CD4-positive, alpha-beta T cell treated with Interleukin-6 at 100 ng/mL for 8 hours (primary cell): ENCODE results near the gene RASIP1.

ENCODE experiments used
- DNase-seq: peaks from one replicate; pipeline ENCODE4 v3.0.0-alpha.2; 2020; ENCODE audit warnings: mixed read lengths, low spot score

Gene RASIP1

DNA sequence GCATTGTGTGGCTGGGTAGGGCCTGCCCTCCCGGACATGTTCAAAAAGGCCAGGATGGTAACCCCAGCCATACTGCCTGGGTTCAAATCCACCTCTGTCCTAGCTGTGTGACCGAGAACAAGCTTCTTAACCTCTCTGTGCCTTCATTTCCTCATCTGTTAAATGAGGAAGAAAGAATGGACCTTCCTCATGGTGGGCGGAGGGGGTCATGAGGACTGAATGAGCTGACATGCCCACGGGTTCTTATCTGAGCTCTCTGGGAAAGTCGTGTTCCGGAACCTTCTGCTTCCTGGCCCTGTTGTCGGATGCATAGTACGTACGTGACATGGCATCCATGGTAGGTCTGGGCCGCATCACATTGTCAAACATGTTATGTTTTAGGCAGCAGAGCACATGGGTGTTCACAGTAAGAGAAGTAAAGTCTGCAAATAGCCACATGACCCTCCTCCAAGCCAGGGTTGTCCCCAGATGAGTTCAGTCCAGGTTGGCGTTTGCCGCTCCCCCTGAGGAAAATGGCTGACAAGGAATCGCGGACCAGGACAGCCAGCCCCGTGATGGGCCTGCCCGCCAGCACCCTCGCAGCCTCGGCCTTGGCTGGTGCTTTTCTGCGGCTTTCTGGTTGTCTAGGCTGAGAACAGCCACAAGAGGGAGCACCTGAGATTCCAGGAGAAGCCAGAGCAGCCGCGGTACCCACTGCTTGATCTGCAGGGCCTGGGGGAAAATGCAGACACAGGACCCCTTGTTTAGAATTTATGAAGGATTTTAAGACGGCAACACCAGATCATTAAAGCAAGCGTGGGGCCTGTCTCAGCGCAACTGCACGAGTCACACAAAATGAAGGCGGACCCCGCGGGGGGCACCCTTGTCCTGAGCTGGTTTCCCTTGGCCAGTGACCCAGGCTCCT is 65.2 kb downstream of the RASIP1 start:
- peak; percentile 76 for DNase-seq

DNA sequence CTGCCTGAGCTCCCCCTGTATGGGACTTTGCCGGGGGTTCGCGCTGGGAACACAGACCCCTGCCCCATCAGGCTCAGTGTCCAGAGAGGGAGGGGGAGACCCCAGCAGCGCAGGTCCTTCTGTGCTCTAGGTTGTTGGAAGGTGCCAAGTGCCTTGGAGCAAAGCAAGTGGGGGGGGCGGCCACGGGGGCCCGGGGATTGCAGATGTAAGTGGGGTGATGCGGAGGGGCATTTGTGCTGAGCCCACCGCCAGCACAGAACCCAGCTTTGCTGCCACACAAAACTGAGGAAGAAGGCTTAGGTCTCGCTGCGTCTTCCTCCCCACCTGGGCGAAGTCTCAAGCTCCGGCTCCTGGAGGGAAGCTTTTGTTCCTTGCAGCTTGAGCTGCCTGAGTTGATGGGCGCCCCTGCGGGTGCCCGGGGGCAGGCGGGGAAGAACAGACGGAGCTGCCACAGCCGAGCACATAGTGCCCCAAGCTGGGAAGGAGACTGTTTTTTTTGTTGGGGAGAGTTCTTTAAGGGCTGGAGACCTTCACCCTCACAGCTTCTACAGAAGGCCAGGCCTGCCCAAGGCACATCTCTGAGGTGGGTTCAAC is 66.1 kb downstream of the RASIP1 start:
- DNase-seq: no peak

DNA sequence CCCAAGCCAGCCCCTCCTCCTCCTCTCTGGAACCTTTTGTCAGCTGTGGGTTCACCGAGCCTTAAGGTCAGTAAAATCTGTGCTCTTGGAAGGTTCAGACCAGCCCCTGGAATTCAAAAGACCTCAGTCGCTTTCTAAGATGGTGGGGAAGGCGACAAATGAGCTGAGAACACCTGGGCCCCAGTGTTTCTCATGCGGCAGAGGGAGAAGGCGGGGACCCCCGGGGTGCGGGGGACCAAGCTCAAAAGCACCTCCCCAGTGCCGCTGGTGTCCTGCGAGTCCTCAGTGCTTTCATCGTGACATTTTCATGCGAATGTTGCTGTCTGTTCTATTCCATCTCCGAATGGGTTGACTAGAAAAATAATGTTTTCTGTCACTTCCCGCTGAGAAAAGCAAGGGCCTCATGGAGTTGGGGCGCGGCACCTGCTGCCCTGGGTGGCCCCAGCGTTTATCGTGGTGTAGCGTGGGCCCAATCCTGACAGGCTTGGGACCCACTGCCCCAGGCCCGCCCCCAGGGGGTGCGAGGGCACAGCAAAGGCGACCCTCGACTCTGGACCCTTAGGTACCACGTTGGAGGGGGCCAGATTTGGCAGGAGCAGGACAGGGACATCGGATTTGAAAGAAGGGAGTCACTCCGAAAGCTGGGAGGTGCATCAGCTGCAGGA is 66.8 kb downstream of the RASIP1 start:
- DNase-seq: no peak

DNA sequence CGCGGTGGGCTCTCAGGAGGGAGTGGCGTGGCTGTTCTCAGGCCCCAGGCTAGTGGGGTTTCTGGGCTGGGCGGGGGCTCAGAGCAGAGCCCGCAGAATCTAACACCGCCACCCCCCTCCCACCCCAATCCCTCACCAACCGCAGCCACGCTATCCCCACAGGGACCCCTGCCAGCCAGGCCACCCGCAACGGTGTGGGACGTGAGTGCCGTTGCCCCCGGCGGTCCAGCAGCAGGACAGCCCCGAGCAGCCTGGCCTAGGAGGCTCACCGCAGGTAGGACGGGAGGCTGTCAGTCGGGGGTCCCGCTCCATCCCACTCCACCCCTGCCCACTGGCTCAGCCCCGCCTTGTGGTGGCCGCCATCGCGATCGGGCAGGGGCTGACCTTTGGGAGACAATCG is 67.4 kb downstream of the RASIP1 start, which contains the start of gene NTN5:
NTN5 (minus strand) TSS at position 24 of the 400 bp plus-strand sequence. CDS start 2,031 bp downstream, outside the sequence.
- DNase-seq: no peak

DNA sequence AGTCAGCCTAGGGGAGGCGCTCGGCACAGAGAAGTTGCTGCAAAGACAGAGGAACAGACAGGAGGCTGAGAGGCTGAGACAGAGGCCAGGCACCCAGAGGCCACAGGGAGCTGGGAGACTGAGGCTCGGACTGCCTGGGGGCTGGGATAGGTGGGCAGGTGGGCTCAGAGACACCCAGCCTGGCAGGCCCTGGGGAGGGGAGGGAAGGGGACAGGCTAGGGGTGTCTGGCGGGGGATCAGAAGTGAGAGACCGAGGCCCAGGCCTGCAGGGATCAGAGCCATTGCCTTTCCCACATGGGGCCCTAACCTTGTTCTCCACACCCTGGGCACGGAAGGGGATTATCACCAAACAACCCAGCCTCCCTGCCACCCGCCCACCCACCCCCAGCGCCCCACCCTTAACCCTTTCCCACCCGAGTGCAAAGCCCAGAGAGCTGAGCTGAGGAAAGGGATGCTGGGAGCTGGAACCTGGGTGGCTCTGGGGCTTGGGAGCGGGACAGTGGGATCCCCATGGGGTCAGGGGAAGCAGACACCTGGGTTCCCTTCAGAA is 68.9 kb downstream of the RASIP1 start:
- DNase-seq: no peak

DNA sequence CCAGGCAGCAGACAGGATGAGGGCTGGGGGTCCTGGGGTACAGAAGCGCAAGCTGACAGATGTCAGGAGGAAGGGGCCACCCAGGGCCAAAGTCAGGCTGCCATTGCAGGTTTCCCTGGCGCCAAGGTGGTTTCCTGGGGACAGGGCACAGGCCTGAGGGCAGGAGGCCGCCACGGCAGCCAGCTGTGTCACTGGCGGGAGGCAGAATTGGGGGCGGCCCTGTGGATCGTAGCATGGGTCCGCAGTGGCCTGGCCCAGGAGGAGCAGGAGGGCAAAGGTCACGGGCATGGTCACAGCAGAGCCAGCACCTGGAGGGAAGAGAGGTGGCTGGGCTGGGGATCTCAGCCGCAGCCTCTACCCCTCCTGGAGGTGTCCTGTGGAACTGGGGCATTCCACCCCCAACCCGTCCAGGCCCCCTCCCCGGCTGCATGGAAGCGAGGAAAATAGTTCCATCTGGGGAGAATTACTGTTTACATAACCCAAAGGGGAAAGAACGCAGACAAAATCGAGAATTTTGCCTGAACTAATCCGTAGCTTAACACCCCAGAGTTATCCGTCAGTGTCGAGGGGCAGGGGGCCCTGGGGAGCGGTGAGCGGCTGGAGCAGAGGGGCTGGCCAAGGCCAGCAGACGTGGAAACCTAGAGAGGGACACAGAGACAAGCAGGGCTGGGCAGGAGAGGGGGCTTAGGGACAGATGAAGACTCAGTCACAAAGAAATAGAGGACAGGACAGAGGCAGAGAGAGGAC is 69.5 kb downstream of the RASIP1 start:
- DNase-seq: no peak
